ENCODE results near the gene HINT3. TPM values are rescaled to one million over a fixed set of nuclear protein-coding genes. Genes with fewer than 3 reads are reported as not detected.

HINT3 gene
- total RNA-seq, 4 donors from 2014 or later = 9.9 to 18.2 (median 11.5) TPM

GRCh38 chr6:125989631-125990030 lies 33.1 kb downstream of the HINT3 start:
- DNase-seq = no peak
- Histone ChIP-seq H3K27ac (peak overlapping the region in 1 of 4 donors; percentile 44), H3K9me3 (no peaks in the 10 kb centered on the region), H3K36me3 (no peaks in the 10 kb centered on the region), H3K27me3 (no peaks in the 10 kb centered on the region), H3K4me1 (peaks cover 0 to 57% (median 2%) of the 10 kb centered on the region in 4 donors), H3K4me3 (peak overlapping the region in 1 of 4 donors; percentile 18)
- TF ChIP-seq CTCF (IDR thresholded peaks at IDR 0.05) (no peak), POLR2A (IDR thresholded peaks at IDR 0.05) (no peak)

GRCh38 chr6:125991653-125992052 lies 35.1 kb downstream of the HINT3 start:
- Histone ChIP-seq H3K9me3 (no peaks in the 10 kb centered on the region), H3K27ac (no peak overlapping the region), H3K4me3 (no peak overlapping the region), H3K27me3 (no peaks in the 10 kb centered on the region), H3K36me3 (no peaks in the 10 kb centered on the region), H3K4me1 (peaks cover 0 to 61% (median 0%) of the 10 kb centered on the region in 4 donors)
- no peak for TF ChIP-seq CTCF (IDR thresholded peaks at IDR 0.05)
- no peak for TF ChIP-seq POLR2A (IDR thresholded peaks at IDR 0.05)
- DNase-seq = no peak

GRCh38 chr6:125994670-125995488 lies 38.3 kb downstream of the HINT3 start:
- Histone ChIP-seq H3K4me3 (no peak overlapping the region), H3K27me3 (no peaks in the 10 kb centered on the region), H3K9me3 (no peaks in the 10 kb centered on the region), H3K27ac (peak overlapping the region in 1 of 4 donors; percentile 13), H3K36me3 (peaks cover 0 to 19% (median 0%) of the 10 kb centered on the region in 3 donors), H3K4me1 (peaks cover 0 to 45% (median 0%) of the 10 kb centered on the region in 4 donors)
- TF ChIP-seq CTCF (IDR thresholded peaks at IDR 0.05) (no peak), POLR2A (IDR thresholded peaks at IDR 0.05) (no peak)
- DNase-seq = no peak

- no peaks in the 10 kb centered on the region for H3K27me3 ChIP-seq
- no peak overlapping the region for H3K4me3 ChIP-seq
- peaks cover 0 to 31% (median 0%) of the 10 kb centered on the region in 3 donors for H3K36me3 ChIP-seq
- DNase-seq = peak; percentile 33 to 74 (median 72)
- no peak overlapping the region for H3K27ac ChIP-seq
- TF ChIP-seq CTCF (IDR thresholded peaks at IDR 0.05) = peak; percentile 80 to 95 (median 88)
- TF ChIP-seq POLR2A (IDR thresholded peaks at IDR 0.05) = no peak
- H3K9me3 ChIP-seq = no peaks in the 10 kb centered on the region
- H3K4me1 ChIP-seq = peaks cover 0 to 33% (median 0%) of the 10 kb centered on the region in 4 donors
Observed at GRCh38 chr6:125995972-125996580, 39.5 kb downstream of the HINT3 start.

- Histone ChIP-seq H3K36me3 (peaks cover 0 to 35% (median 0%) of the 10 kb centered on the region in 3 donors), H3K27me3 (no peaks in the 10 kb centered on the region), H3K4me1 (no peaks in the 10 kb centered on the region), H3K4me3 (no peak overlapping the region), H3K27ac (no peak overlapping the region), H3K9me3 (no peaks in the 10 kb centered on the region)
- TF ChIP-seq CTCF (IDR thresholded peaks at IDR 0.05) = no peak
- no peak for DNase-seq
Observed at GRCh38 chr6:126002755-126003679, 46.4 kb downstream of the HINT3 start.
